Measurements from ENCODE around the gene LPAR5. TPM values are rescaled to one million over a fixed set of nuclear protein-coding genes. Genes with fewer than 3 reads are reported as not detected.

The LPAR5 gene
- total and polyA plus RNA-seq, 2 experiments from 2014 or later, result 0.32 to 0.38 TPM

DNA sequence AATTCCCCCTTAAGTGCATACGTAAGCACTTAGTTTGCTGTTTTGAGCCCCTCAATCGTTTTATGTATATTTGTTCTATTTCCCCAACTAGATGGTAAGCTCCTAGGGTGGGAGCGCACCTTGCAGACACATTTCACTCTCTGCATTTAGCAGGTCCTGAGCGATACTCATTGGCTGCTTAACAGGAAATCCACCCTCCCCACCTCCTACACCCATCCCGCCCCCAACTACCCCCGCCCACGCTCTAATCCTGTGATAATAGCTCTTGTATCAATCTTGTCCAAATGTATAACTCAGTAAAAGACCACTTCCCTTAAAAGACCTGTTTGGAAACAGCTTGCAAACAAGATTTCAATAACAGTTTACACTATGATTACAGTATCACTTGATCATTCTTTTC lies 8.1 kb downstream of the LPAR5 start:
- Mint-ChIP-seq H3K4me1 (peaks cover 11% of the 10 kb centered on the region), H3K27ac (no peak overlapping the region), H3K36me3 (ENCODE audit: low read depth) (no peaks in the 10 kb centered on the region), H3K4me3 (no peak overlapping the region), H3K27me3 (ENCODE audit: insufficient read depth, low read depth, poor library complexity) (peaks cover 12% of the 10 kb centered on the region), H3K9me3 (no peaks in the 10 kb centered on the region)
- H3K4me1 ChIP-seq (ENCODE audit: insufficient read depth), result no peaks in the 10 kb centered on the region
- no peaks in the 10 kb centered on the region for H3K79me2 ChIP-seq (replicated peaks; ENCODE audit: insufficient read depth)
- DNase-seq (ENCODE audit: low spot score) (no peak), ATAC-seq (peak; percentile 71)
- H3K36me3 ChIP-seq (ENCODE audit: insufficient read depth), result no peaks in the 10 kb centered on the region
- no peaks in the 10 kb centered on the region for H4K20me1 ChIP-seq (replicated peaks; ENCODE audit: insufficient read depth)
- H2AFZ ChIP-seq, result no peak overlapping the region
- H3F3A ChIP-seq (replicated peaks; ENCODE audit: low read depth), result 0 out of 2 replicates have a peak, but pooled peaks cover 3% of the 10 kb centered on the region
- TF ChIP-seq POLR2AphosphoS5 (IDR thresholded peaks at IDR 0.05; ENCODE audit: low read depth), result no peak
- TF ChIP-seq EZH2 (IDR thresholded peaks at IDR 0.05; ENCODE audit: low read depth, unreplicated experiment), result no peak
- TF ChIP-seq, protein P1, sequence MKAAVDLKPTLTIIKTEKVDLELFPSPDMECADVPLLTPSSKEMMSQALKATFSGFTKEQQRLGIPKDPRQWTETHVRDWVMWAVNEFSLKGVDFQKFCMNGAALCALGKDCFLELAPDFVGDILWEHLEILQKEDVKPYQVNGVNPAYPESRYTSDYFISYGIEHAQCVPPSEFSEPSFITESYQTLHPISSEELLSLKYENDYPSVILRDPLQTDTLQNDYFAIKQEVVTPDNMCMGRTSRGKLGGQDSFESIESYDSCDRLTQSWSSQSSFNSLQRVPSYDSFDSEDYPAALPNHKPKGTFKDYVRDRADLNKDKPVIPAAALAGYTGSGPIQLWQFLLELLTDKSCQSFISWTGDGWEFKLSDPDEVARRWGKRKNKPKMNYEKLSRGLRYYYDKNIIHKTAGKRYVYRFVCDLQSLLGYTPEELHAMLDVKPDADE (IDR thresholded peaks at IDR 0.05), result no peak
- TF ChIP-seq, protein P2, sequence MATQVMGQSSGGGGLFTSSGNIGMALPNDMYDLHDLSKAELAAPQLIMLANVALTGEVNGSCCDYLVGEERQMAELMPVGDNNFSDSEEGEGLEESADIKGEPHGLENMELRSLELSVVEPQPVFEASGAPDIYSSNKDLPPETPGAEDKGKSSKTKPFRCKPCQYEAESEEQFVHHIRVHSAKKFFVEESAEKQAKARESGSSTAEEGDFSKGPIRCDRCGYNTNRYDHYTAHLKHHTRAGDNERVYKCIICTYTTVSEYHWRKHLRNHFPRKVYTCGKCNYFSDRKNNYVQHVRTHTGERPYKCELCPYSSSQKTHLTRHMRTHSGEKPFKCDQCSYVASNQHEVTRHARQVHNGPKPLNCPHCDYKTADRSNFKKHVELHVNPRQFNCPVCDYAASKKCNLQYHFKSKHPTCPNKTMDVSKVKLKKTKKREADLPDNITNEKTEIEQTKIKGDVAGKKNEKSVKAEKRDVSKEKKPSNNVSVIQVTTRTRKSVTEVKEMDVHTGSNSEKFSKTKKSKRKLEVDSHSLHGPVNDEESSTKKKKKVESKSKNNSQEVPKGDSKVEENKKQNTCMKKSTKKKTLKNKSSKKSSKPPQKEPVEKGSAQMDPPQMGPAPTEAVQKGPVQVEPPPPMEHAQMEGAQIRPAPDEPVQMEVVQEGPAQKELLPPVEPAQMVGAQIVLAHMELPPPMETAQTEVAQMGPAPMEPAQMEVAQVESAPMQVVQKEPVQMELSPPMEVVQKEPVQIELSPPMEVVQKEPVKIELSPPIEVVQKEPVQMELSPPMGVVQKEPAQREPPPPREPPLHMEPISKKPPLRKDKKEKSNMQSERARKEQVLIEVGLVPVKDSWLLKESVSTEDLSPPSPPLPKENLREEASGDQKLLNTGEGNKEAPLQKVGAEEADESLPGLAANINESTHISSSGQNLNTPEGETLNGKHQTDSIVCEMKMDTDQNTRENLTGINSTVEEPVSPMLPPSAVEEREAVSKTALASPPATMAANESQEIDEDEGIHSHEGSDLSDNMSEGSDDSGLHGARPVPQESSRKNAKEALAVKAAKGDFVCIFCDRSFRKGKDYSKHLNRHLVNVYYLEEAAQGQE (IDR thresholded peaks at IDR 0.05; ENCODE audit: unreplicated experiment), result no peak
- TF ChIP-seq EZH2phosphoT487 (IDR thresholded peaks at IDR 0.05; ENCODE audit: unreplicated experiment), result no peak
- TF ChIP-seq JUNB (IDR thresholded peaks at IDR 0.05; ENCODE audit: unreplicated experiment), result no peak
- TF ChIP-seq, protein P3, sequence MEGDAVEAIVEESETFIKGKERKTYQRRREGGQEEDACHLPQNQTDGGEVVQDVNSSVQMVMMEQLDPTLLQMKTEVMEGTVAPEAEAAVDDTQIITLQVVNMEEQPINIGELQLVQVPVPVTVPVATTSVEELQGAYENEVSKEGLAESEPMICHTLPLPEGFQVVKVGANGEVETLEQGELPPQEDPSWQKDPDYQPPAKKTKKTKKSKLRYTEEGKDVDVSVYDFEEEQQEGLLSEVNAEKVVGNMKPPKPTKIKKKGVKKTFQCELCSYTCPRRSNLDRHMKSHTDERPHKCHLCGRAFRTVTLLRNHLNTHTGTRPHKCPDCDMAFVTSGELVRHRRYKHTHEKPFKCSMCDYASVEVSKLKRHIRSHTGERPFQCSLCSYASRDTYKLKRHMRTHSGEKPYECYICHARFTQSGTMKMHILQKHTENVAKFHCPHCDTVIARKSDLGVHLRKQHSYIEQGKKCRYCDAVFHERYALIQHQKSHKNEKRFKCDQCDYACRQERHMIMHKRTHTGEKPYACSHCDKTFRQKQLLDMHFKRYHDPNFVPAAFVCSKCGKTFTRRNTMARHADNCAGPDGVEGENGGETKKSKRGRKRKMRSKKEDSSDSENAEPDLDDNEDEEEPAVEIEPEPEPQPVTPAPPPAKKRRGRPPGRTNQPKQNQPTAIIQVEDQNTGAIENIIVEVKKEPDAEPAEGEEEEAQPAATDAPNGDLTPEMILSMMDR (conservative IDR thresholded peaks at IDR 0.05; ENCODE audit: low read depth in 2 of 2), result no peak
- no peak for TF ChIP-seq ZNF114 (CRISPR knock-in tag; IDR thresholded peaks at IDR 0.05)
- TF ChIP-seq, protein P4, sequence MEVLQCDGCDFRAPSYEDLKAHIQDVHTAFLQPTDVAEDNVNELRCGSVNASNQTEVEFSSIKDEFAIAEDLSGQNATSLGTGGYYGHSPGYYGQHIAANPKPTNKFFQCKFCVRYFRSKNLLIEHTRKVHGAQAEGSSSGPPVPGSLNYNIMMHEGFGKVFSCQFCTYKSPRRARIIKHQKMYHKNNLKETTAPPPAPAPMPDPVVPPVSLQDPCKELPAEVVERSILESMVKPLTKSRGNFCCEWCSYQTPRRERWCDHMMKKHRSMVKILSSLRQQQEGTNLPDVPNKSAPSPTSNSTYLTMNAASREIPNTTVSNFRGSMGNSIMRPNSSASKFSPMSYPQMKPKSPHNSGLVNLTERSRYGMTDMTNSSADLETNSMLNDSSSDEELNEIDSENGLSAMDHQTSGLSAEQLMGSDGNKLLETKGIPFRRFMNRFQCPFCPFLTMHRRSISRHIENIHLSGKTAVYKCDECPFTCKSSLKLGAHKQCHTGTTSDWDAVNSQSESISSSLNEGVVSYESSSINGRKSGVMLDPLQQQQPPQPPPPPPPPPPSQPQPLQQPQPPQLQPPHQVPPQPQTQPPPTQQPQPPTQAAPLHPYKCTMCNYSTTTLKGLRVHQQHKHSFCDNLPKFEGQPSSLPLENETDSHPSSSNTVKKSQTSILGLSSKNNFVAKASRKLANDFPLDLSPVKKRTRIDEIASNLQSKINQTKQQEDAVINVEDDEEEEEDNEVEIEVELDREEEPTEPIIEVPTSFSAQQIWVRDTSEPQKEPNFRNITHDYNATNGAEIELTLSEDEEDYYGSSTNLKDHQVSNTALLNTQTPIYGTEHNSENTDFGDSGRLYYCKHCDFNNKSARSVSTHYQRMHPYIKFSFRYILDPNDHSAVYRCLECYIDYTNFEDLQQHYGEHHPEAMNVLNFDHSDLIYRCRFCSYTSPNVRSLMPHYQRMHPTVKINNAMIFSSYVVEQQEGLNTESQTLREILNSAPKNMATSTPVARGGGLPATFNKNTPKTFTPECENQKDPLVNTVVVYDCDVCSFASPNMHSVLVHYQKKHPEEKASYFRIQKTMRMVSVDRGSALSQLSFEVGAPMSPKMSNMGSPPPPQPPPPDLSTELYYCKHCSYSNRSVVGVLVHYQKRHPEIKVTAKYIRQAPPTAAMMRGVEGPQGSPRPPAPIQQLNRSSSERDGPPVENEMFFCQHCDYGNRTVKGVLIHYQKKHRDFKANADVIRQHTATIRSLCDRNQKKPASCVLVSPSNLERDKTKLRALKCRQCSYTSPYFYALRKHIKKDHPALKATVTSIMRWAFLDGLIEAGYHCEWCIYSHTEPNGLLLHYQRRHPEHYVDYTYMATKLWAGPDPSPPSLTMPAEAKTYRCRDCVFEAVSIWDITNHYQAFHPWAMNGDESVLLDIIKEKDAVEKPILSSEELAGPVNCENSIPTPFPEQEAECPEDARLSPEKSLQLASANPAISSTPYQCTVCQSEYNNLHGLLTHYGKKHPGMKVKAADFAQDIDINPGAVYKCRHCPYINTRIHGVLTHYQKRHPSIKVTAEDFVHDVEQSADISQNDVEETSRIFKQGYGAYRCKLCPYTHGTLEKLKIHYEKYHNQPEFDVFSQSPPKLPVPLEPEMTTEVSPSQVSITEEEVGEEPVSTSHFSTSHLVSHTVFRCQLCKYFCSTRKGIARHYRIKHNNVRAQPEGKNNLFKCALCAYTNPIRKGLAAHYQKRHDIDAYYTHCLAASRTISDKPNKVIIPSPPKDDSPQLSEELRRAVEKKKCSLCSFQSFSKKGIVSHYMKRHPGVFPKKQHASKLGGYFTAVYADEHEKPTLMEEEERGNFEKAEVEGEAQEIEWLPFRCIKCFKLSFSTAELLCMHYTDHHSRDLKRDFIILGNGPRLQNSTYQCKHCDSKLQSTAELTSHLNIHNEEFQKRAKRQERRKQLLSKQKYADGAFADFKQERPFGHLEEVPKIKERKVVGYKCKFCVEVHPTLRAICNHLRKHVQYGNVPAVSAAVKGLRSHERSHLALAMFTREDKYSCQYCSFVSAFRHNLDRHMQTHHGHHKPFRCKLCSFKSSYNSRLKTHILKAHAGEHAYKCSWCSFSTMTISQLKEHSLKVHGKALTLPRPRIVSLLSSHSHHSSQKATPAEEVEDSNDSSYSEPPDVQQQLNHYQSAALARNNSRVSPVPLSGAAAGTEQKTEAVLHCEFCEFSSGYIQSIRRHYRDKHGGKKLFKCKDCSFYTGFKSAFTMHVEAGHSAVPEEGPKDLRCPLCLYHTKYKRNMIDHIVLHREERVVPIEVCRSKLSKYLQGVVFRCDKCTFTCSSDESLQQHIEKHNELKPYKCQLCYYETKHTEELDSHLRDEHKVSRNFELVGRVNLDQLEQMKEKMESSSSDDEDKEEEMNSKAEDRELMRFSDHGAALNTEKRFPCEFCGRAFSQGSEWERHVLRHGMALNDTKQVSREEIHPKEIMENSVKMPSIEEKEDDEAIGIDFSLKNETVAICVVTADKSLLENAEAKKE (CRISPR knock-in tag; IDR thresholded peaks at IDR 0.05), result no peak
- TF ChIP-seq CREB1 (CRISPR knock-in tag; IDR thresholded peaks at IDR 0.05; ENCODE audit: low read depth), result no peak
- no peak for TF ChIP-seq ZNF331 (CRISPR knock-in tag; IDR thresholded peaks at IDR 0.05; ENCODE audit: low read depth)
- no peak for TF ChIP-seq NANOG (IDR thresholded peaks at IDR 0.05; ENCODE audit: borderline replicate concordance)
- TF ChIP-seq STAT1 (IDR thresholded peaks at IDR 0.05; ENCODE audit: unreplicated experiment), result no peak
- no peak overlapping the region for H3K4me2 ChIP-seq
- no peaks in the 10 kb centered on the region for H3K9me2 ChIP-seq (ENCODE audit: insufficient read depth)
- H3K4me3 ChIP-seq, result no peak overlapping the region
- no peak overlapping the region for H3K27ac ChIP-seq (ENCODE audit: low read depth)
- no peaks in the 10 kb centered on the region for H3K27me3 ChIP-seq (ENCODE audit: insufficient read depth)
